ENCODE measurements around the gene CELA2B.

- TF ChIP-seq CTCF (IDR thresholded peaks at IDR 0.05) (no peak), POLR2A (IDR thresholded peaks at IDR 0.05) (no peak)
Observed at GRCh38 chr1:15519625-15520024, 43.7 kb downstream of the CELA2B start.

Data from right lobe of liver (tissue), 4 donors.